Measurements from ENCODE around the gene PDXDC1. TPM values are rescaled to one million over a fixed set of nuclear protein-coding genes. Genes with fewer than 3 reads are reported as not detected.
A peak's percentile ranks its signal among the peaks of the same experiment; 100 is the strongest.

The PDXDC1 gene
- total and polyA plus RNA-seq, 9 of the 15 experiments (the other 6 are each of a cell fraction or from before 2014, with no cell fraction given) = 5.1 to 95.4 (median 45.8) TPM

DNA sequence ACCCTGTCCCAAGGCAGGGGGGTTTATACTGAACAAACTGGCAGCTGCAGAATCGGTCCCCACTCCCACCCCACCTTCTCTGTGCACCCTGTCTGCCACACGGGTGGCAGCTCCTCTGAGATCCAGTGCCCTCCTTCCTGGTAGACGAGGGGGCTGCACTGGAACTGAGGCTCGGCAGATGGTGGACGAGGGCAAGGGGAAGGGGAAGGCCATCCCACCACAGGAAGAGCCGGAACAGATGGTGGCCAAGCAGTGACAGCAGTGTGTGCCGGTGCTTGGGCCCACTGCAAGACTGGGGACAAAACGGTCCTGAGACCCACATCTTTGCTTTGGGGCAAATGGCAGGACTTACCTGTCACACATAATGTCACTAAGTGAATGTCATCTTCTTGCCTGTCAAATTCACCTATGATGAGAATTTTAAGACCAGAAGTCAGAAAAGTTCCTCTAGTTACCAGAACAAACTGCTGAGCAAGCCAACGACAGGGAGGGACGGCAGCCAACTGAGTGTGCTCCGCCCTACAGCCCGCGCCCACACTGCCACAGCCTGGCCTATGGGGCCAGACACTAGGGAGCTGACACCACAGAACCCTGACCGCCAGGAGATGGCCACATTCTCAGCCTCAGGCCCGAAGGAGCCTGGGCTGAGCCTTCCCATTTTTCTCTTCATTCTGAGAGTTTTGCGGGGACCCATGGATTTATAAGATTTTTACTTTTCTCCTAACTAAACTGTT, 66.6 kb downstream of the PDXDC1 start (continued):
- TF ChIP-seq SFPQ (IDR thresholded peaks at IDR 0.05; ENCODE audit: low read depth, low read length) (no peak), SMC3 (conservative IDR thresholded peaks at IDR 0.05; ENCODE audit: insufficient read depth, low read depth, low read length) (0 out of 2 replicates have a peak, but pooled peaks have one; percentile 23)

DNA sequence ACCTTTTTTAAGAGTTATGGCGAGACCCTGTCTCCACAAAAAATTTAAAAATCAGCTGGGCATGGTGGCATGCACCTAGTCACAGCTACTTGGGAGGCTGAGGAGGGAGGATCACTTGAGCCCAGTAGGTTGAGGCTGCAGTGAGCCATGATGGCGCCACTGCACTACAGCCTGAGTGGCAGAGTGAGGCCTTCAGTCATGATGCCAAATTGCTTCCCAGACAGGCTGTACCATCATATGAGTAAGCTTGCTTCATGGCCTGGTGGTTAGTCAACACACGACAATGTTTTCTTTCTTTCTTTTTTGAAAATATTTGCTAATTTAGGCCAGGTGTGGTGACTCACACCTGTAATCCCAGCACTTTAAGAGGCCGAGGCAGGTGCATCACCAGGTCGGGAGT, 68.5 kb downstream of the PDXDC1 start:
- no TSS peak for BruUV-seq (replicated peaks)
- no peak for FAIRE-seq
- Histone ChIP-seq H3K36me3 (ENCODE audit: control insufficient read depth, insufficient read depth, low read length) (peaks cover 41% of the 10 kb centered on the region; the same call in 2 of the 3 replicates), H3K9me3 (replicated peaks; ENCODE audit: control insufficient read depth, insufficient read depth, low read depth, low read length) (no peaks in the 10 kb centered on the region), H3K4me2 (ENCODE audit: insufficient read depth, low read length) (no peak overlapping the region), H3K4me1 (replicated peaks in 1 of 2; ENCODE audit: control insufficient read depth in 2 of 2, insufficient read depth in 2 of 2, low read length in 2 of 2) (peaks cover 8 to 9% of the 10 kb centered on the region in 2 experiments; a peak in 4 of 5 replicates), H4K20me1 (replicated peaks; ENCODE audit: control insufficient read depth, insufficient read depth, low read length) (peaks cover 4% of the 10 kb centered on the region; the same call in 1 of the 2 replicates), H3K9me1 (ENCODE audit: control insufficient read depth, insufficient read depth, low read length) (no peaks in the 10 kb centered on the region), H3K27ac (ENCODE audit: extremely low read depth, low read depth, low read length) (no peak overlapping the region), H3K4me3 (no peak overlapping the region), H3K27me3 (ENCODE audit: control insufficient read depth in 2 of 2, insufficient read depth in 2 of 2, low read length in 2 of 2) (no peaks in the 10 kb centered on the region), H3K79me2 (ENCODE audit: control insufficient read depth, insufficient read depth, low read length) (no peaks in the 10 kb centered on the region), H3K9ac (ENCODE audit: insufficient read depth in 1 of 2, low read depth in 2 of 2, low read length in 2 of 2) (no peak overlapping the region), H2AFZ (ENCODE audit: low read depth, low read length) (no peak overlapping the region)
- in situ Hi-C loops (cut with MboI) = no loop called here
- ChIA-PET CTCF (ENCODE audit: low intra/inter-chr PET ratio) (no interaction called here), POLR2A (no interaction called here)
- DNase-seq (ENCODE audit: extremely low read depth in 1 of 4, low spot score in 3 of 4) = no peak
- ATAC-seq = no peak
- WGBS (ENCODE audit: insufficient coverage, low coverage, missing lambda C conversion rate) = 89% methylated on average over 5 of the region's 5 CpGs
- intact Hi-C loops (cut with micrococcal nuclease) = no loop called here
- TF ChIP-seq JUNB (CRISPR knock-in tag; conservative IDR thresholded peaks at IDR 0.05) (no peak), ZNF24 (IDR thresholded peaks at IDR 0.05) (no peak), ERF (CRISPR knock-in tag; IDR thresholded peaks at IDR 0.05) (no peak), ZBED1 (IDR thresholded peaks at IDR 0.05) (no peak), TBL1XR1 (IDR thresholded peaks at IDR 0.05; ENCODE audit: low read length in 2 of 2) (no peak), ILF3 (IDR thresholded peaks at IDR 0.05; ENCODE audit: borderline replicate concordance) (no peak), BRF2 (IDR thresholded peaks at IDR 0.05; ENCODE audit: borderline replicate concordance, insufficient read depth, insufficient read length) (no peak), FUS (optimal IDR thresholded peaks at IDR 0.05; ENCODE audit: low read depth, low read length) (no peak), ZNF324 (CRISPR knock-in tag; IDR thresholded peaks at IDR 0.05) (no peak), NR4A1 (CRISPR knock-in tag; IDR thresholded peaks at IDR 0.05) (no peak), NR4A1 (tag; IDR thresholded peaks at IDR 0.05) (no peak)
- TF ChIP-seq, protein P1, sequence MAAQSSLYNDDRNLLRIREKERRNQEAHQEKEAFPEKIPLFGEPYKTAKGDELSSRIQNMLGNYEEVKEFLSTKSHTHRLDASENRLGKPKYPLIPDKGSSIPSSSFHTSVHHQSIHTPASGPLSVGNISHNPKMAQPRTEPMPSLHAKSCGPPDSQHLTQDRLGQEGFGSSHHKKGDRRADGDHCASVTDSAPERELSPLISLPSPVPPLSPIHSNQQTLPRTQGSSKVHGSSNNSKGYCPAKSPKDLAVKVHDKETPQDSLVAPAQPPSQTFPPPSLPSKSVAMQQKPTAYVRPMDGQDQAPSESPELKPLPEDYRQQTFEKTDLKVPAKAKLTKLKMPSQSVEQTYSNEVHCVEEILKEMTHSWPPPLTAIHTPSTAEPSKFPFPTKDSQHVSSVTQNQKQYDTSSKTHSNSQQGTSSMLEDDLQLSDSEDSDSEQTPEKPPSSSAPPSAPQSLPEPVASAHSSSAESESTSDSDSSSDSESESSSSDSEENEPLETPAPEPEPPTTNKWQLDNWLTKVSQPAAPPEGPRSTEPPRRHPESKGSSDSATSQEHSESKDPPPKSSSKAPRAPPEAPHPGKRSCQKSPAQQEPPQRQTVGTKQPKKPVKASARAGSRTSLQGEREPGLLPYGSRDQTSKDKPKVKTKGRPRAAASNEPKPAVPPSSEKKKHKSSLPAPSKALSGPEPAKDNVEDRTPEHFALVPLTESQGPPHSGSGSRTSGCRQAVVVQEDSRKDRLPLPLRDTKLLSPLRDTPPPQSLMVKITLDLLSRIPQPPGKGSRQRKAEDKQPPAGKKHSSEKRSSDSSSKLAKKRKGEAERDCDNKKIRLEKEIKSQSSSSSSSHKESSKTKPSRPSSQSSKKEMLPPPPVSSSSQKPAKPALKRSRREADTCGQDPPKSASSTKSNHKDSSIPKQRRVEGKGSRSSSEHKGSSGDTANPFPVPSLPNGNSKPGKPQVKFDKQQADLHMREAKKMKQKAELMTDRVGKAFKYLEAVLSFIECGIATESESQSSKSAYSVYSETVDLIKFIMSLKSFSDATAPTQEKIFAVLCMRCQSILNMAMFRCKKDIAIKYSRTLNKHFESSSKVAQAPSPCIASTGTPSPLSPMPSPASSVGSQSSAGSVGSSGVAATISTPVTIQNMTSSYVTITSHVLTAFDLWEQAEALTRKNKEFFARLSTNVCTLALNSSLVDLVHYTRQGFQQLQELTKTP (IDR thresholded peaks at IDR 0.05; ENCODE audit: low read depth in 1 of 2, partially characterized antibody in 2 of 2) = no peak

Data from K562 (cell line).